ENCODE measurements around the gene IRAG1.

The IRAG1 gene

DNA sequence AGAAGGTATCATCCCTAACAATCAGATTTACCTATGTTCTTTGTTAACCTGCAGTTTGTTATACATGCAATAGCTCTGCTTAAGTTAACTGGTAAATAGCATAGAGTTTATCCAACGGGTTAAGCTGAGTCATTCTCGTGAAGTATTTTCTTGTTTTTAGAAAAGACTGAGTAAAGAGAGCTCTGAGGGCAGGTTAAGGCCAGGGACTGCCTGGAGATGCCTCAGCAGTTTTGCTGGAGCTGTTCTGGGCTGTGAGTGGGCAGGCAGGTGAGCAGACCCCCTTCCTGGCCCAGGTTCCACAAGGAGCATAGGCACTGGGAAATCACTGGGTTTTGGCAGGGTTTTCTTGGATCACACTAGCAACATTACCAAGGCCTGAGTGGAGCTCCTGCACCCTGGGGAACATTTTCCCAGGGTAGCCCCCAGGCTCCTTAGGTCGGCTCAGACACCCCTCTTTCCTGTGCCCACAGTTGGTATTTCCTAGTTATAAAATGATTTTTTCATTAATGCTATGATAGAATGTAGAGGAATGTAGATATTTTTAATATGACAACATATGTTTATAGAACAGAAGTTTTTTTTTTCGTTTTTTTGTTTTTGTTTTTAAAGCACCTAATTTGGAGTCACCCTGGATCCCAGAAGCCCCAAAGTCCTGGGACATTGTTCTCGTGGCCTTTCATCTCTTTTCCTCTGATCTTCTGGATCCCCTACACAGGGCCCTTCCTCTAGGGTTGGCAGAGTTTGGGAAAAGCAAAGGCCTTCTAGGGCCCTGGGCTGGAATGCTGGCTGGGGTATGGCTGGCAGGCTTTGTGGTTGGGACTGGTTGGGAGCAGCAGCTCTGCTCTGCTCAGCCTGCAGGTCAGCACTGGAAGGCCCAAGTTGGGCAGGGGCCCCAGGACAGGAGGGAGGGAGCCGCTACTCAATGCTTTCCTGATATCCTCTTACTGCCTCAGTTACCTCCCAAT lies 26.7 kb downstream of the IRAG1 start:
- no peak for DNase-seq

DNA sequence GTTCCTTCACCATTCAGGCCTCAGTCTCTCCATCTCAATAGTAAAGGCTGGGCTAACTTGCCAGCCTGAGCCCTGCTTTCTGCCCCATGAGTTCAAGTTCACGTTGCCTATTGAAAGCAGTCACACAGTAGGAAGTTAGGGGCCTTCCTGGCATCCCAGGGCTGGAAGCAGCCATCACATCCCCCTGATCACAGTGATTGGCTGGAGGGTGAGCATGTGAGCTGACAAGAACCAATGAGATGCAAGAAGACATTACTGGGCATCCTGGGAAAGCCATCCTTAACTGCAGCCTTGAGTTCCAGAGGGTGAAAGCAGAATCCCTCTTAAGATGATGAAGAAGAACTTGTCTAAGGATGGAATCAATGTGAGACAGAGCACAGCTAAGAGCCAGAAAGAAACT lies 29.1 kb downstream of the IRAG1 start:
- DNase-seq: no peak

DNA sequence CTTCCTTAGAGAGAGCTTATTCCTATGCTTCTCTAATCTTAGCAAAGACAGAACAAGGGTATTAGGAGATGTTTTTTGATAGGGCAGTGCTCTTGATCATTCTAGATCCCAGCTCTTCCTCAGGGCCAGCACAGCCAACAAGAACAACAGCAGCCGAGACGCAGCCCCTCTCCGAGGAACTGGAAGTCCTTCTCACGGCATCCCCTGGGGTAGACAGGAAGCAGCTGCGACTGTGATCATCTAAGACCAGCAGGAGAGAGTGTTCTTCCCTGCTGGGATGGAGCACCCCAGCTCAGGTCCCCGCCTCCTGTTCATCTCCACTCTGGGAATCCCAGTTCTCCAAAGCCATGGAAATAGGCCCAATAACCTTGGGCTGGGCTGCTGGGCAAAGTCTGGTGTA lies 29.6 kb downstream of the IRAG1 start:
- DNase-seq: no peak

DNA sequence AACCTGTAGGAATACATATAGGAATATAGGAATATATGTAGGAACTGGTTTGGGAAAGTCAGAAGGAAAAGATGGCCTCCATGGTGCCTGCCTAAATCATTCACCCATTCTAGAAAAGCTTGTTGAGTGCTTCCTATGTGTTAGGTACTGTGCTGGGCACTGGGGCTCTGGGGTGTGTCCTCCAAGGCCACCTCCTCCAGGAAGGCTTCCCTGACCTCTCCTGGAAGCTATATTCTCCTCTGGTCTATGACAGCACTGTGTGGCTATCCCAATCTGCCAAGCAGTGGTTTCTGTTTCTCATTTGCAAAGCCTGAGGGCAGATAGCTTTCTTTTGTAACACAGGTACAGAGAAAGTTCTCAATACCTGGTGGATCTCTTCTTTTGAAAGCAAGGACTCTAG lies 30.2 kb downstream of the IRAG1 start:
- DNase-seq: no peak

DNA sequence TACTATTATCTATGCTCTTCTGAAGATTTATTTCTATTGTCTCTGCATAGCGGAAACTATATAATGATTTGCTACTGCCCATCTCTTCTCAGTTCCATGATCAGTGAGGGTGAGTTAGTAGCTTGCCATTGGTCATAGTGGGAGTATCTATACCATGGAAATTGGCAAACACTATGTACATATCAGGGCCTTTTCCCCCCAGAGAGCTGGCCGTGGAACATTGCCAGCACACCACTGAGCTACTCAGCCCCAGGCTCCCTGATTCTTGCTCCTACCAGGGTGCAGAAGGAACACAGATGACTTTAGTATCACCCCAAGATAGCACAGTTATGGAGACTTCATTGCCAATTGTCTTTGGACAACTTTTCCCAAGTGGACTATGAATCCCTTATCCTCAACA lies 33.2 kb downstream of the IRAG1 start:
- no peak for DNase-seq

DNA sequence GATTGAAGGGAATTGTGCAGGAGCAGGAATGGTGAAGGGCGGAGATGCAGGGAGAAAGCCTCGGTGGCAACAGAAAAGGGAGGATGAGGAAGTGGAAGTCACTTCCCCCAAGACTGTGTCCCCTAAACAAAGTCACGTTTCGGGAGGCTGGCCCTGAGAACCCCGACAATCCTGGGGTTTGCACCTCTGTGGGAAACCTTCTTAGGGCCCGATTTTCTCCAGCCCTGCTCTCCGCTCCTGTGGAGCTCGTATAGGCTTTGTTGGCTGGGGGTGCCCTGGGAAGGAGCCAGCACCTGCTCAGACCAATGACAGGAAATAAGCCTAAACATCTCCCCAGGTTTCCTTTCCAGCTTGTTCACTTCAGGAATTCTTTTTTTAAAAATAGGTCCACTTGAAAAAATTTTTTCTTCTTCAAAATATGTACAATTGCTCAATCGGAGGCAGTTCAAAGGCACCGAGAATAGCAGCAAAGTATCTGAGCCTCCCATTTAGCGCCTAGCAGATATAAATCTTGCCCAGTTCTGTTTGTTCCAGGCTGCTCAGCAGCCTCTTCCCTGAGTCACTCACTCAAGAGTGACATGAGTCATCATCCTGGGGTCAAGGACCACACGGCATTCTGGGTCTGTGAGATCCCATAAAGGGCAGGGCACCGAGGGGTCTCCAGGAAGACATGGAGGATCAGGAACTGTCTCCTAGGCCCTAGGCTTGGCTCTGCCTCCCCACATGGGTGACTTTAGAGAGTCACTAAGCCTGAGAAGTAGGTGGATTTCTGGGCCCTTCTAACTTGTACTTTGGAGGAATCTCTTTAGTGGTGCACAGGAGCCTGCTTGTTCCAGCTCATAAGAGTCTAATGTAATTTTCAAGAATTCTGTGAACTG lies 34.0 kb downstream of the IRAG1 start:
- DNase-seq: no peak

DNA sequence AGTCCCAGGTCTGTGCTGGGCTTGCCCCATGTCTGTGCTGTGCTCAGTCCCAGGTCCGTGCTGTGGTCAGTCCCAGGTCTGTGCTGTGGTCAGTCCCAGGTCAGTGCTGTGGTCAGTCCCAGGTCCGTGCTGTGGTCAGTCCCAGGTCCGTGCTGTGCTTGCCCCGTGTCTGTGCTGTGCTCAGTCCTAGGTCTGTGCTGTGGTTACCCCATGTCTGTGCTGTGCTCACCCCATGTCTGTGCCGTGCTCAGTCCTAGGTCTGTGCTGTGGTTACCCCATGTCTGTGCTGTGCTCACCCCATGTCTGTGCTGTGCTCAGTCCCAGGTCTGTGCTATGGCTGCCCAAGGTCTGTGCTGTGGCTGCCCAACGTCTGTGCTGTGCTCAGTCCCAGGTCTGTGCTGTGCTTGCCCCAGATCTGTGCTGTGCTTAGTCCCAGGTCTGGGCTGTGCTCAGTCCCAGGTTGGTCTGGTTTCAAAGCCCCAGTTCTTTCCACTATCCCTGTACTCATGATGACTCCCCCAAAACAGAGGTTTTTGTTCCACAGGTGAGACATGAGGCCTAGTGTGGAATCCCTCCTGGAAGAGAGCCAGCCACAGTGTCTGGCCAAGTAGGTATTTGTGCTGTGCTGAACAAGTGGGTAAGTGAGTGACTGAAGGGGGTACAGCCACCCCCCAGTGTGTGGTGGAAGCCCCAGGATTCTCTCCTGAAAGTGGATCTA lies 34.8 kb downstream of the IRAG1 start:
- DNase-seq: no peak

DNA sequence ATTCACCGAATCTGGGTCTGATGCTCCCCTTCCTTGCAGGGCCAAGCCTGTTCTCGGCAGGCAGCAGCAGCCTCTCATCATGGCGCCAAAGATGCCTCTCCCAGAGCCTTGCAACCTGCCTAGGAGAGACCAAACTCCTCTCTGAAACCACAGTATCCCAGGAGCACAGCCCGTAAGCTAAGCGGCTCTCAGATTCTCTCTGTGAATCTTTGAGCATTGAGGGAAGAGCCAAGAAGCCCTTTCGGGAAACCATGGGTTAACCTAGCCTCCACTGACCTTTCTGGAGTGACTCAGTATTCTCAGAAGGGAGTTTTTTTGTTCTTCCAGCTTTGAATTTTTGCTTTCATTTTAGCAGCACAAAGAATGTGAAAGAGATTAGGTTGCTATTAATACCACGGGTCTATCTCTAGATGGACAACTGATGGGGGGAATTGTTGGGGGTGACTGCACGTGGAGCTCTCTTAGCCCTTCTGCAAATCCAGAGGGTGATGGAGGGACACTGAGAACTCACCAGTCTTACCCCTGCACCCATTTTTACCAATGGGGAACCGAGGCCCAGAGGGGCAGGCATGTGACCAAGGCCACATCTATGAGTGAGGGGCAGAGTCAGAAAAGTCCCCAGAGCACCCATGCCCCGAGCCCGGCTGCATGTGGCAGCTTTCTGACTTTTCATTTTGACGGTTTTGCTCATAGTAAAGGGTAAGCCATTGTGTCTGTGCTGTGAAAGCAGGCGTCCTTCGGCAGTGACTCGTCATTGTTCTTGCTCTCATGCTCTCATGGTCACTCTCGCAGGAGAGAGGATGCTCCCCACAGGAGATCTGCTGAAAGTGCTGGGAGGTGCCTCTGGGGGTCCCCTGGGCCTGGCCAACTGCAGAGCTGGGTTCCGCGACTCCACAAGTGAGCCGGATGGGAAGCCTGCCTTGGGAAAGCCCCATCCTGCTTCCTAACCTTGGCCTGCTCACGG lies 36.0 kb downstream of the IRAG1 start:
- DNase-seq: no peak

DNA sequence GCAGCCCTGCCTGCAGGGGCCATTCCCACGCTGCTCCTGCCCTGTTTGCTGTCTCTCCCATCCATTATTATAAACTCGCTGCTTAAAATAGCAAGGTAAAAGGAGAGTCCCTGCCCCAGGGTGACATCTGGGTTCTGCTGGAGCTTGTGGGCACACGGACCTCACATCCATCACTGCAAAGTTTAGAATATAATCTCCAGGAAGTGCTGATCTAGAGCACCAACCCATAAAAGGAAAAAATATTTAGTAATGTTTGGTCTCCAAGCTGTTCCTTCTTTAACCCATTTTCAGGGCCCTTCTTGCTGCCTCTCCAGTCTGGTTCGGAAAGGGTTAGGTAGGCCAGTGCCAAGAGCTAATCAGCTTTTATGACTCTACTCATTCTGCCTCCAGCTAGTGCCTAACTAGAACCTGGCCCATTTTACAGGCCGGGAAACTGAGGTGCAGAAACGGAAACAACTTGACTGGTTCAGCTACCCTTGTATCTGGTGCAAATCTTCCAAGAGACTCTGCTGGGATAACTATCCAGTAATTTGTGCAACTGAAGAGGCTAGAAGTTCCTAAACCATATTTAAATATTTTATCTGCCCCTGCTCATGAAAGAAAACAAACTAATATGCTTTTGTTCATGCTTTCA lies 37.5 kb downstream of the IRAG1 start:
- DNase-seq: no peak

DNA sequence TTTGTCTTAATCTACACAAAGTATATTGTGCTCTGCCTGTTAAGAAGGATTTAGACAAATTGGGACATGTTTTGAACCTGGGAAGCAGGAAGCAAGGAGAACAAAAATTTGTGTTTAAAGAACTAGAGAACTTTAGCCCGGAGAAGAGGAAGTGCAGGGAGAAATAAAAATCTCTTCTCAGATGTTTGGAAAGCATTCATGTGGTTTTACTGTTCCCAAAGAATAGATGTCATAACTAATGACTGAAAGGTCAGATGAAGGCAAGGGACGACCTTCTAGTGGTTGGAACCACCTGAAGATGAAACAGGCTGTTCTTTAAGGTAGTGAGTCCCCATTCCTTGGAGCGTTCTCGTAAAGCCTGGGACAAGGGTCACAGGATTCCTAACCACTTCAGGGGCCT lies 38.3 kb downstream of the IRAG1 start:
- no peak for DNase-seq

DNA sequence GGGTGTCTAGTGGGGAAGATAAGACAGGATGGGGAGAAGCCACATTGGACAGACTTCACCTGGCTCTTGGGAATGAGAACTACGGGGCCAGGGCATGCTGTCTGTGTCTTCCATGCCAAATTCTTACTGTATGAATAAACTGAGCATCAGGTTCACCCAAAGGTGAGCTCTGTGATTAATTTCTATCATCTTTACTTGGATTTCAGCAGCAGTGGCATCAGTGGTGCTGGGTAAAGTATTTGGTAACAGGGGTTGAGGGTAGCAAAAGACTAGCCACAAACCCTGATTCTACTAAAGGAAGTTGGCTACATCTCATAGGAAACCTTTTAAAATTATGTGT lies 38.8 kb downstream of the IRAG1 start:
- no peak for DNase-seq

DNA sequence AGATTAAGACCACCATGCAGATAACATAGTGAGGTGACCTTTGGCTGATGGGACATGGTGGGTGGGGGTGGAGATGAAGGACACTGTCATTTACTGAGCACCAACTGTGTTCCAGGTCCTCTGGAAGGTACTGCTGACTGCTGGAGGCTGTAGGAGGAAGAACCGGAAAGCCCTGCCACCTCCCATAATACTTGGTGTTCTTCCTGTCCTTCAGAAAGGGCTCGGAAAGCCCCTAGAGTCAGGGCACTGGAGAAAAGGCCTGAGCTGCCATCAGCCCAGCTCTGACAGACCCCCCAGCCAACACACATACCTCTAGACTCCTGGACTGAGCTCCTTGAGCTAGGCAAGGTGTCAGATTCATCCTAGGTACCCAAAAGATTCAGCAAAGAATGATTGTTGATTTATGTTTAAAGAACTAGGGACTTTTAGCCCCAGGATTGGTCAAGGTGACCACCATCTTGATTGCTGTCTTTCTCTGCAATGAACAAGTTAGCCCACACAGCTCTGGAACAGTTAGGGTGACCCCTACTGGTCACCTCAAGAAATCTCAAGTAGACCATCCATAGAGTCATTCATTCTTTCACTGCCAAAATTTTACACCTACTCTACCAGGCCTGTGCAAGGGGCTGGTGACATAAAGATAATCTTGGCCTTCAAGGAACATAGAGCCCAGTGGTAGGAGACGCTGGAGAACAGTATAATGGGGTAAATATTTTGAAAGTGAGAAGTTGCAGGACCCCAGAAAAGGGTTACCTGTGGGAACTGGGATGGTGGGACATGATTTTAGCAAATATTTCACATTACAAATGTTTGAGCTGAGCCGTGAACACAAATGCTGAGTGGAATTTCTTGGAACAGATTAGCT lies 39.4 kb downstream of the IRAG1 start:
- peak; percentile 7 for DNase-seq

DNA sequence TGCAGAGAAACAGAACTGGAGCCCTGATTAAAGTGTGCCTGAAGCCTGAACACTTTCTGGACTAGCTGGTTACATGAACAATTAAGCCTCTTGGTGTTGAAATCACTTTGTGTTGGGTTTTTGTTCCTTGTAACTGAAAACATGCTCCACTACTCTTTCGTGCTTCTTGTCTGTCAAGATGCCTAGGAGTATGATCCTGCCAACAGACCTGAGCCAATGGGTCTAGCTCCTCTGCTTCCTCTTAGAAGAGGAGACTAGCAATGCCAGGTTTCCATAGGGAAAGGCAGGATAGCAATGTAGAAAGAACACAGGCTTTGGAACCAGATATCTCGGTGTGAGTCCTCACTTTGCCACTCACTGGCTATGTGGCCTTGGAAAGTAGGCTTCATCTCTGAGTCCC lies 40.3 kb downstream of the IRAG1 start:
- DNase-seq: no peak

DNA sequence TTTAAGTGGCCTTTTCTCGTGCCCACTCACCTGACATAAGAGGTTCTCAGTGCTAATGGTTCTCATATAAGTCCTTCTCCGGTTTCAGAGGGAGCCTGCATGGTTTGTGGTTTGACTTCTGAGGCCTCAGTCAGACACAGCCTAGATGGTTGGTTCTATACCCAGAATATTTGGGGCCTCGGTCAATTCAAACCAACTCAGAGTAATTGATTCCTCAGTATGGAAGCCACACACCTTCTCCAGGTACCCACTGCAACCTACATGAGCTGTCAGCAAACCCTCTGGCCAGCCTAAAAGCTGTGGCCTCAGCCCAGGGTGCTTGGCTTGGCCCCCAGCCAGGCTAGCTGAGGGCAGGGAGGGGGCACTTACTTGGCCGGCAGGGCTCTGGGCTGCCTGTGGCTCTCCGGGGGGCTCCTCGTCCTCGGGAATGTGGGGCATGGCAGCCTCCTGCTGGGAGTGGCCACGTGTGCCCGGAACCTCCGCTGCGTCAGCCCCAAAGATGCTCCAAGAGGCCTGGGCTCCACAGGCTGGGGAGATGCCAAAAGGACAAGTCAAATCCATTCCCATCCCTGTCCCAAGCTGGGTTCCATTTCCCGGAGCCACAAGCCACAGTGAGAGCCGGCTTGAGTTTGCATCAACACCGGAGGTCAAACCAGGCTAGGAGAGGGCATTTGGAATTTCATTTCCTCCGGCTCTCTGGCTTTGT lies 41.7 kb downstream of the IRAG1 start:
- no peak for DNase-seq

DNA sequence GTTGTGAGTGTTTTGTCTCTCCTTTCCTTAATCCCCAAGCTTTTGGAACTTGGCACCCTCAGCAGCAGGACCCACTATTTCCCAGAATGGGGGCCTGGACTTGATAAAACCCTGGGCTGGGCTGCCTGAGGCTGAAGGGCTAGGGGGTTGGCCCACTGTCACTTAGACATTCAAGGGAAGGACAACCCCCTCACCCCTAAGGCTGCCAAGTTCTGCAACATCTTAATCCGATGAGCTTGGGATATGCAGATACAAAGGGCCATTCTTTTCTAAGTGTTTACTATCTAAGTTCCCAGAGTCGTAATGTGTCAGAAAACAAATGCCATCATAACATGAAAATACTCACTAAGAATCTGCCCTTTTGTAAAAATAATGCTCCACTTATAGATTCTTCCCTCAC lies 42.9 kb downstream of the IRAG1 start:
- no peak for DNase-seq

DNA sequence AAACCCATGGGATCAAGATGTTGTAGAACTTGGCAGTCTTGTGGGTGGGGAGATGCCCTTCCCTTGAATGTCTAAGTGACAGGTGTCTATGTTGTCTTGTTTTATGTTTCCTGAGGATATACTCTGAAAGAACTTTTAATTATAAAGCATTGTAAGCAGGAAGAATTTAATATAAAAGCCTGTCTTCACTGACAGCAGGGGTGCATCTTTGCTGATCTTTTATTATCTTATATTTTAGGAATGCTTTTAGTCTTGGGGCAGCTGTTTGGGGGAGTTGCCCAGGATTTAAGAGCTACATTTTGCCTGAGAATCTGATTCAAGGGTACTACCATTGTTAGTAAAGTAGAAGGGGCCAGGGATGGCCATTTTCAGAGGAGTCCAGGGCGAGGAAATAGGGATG lies 43.4 kb downstream of the IRAG1 start:
- DNase-seq: no peak

DNA sequence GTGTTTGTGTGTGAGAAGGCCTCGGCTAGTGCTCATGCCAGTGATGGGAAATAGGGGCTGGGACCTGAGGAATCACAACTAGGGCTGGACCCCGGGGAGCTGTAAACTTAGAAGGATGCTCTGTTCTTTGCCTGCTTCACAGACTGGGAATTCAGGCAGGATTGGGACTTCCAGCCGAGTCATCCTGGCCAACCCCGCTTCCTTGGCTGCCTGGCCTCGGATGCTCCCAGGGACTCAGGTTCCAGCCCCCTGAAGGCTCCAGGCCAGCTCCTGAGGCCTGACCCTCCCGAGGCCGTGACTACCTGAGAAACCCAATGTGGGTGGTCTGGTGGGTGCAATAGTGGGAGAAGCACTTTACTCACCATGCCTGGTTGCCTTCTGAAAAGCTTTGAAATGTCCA lies 44.7 kb downstream of the IRAG1 start:
- no peak for DNase-seq

DNA sequence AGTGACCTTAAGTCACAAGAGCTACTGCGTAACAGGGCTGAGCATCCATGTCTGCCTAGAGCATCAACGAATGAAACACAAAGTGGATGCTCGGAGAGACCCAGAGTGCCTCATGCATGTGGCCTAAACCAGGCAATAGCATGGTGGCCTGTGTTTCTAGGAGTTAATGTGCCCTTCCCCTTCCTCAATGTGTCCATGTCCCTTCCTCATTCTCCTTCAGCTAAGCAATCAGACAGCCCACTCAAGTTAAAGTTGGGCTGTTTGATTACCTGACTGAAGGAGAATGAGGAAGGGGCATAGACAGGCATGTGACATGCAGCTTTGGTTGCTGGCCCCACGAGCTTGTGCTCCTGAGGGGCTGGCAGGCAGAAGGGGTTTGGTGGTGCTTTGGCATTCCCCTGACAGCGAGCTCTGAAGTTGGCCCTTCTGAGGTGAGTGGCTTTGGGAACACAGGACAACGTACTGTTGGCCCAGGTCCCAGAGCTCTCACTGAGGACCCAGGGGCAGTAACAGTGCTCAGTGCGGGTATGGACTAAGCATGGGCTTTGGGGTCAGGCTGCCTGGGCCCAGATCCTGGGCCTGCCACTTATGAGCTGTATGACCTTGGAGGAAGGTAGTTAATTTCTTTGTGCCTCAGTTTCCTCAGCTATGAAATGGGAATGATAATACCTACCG lies 46.7 kb downstream of the IRAG1 start:
- no peak for DNase-seq

DNA sequence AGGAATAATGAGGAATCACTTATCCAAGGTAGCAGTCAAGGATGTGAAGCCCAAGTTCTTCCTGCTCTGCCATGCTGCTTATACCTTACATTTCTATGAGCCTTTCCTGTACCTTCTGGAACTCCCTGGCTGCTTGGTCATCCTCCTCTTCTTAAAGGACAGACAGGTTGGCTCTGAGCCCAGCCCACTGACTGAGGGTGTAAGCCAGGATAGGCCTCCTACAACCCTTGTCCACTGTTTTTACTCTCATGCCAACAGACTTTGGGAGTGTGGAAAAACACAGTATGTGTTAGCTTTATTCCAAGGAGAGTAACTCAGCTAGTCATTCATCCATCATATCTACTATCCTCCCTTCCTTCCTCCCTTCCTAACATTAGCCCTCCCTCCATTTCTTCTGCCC lies 47.5 kb downstream of the IRAG1 start:
- no peak for DNase-seq

Measured in activated T-cell treated with anti-CD3 and anti-CD28 coated beads for 4 hours (primary cell).